Kidney glomerular epithelial cell (primary cell): ENCODE results near the gene WRAP73.
"Not testable (repeated sequence)": the region's sequence is repeated elsewhere in the genome, so short reads cannot be mapped to it uniquely, and the experiment has no call there.

Source experiments
- DNase-seq: peaks from one replicate; lab custom pipeline; 2025; lab: John Stamatoyannopoulos, UW

Gene WRAP73

GRCh38 chr1:3597599-3597964 is 52.3 kb downstream of the WRAP73 start:
- DNase-seq: no peak

GRCh38 chr1:3596663-3597598 is 53.0 kb downstream of the WRAP73 start:
- DNase-seq: no peak

- no peak for DNase-seq
These were observed 54.0 kb downstream of the WRAP73 start for GRCh38 chr1:3595949-3596348.

GRCh38 chr1:3594706-3595377 is 55.1 kb downstream of the WRAP73 start:
- DNase-seq: no peak

- DNase-seq: no peak
These were observed 56.2 kb downstream of the WRAP73 start for GRCh38 chr1:3593745-3594144.

- no peak for DNase-seq
These were observed 56.6 kb downstream of the WRAP73 start for GRCh38 chr1:3593334-3593733.

- peak; percentile 14 for DNase-seq
These were observed 58.7 kb downstream of the WRAP73 start for GRCh38 chr1:3590951-3591865.

GRCh38 chr1:3590139-3590763 is 59.7 kb downstream of the WRAP73 start:
- no peak for DNase-seq

- no peak for DNase-seq
These were observed 61.5 kb downstream of the WRAP73 start for GRCh38 chr1:3588395-3588794.

GRCh38 chr1:3586986-3587759 is 62.7 kb downstream of the WRAP73 start:
- no peak for DNase-seq

GRCh38 chr1:3585940-3586568 is 63.8 kb downstream of the WRAP73 start:
- DNase-seq: no peak

- DNase-seq: not testable (repeated sequence)
These were observed 64.5 kb downstream of the WRAP73 start for GRCh38 chr1:3585353-3585868.

GRCh38 chr1:3584915-3585314 is 65.0 kb downstream of the WRAP73 start:
- DNase-seq: no peak

GRCh38 chr1:3583751-3584150 is 66.2 kb downstream of the WRAP73 start:
- DNase-seq: not testable (repeated sequence)

GRCh38 chr1:3581296-3582036 is 68.4 kb downstream of the WRAP73 start:
- no peak for DNase-seq
